Measurements from ENCODE around the gene NUDT9.
"Not testable (repeated sequence)": the region's sequence is repeated elsewhere in the genome, so short reads cannot be mapped to it uniquely, and the experiment has no call there.

The NUDT9 gene

GRCh38 chr4:87465739-87466366 lies 43.5 kb downstream of the NUDT9 start:
- DNase-seq: no peak

- DNase-seq: no peak
These were observed 47.0 kb downstream of the NUDT9 start for GRCh38 chr4:87469390-87469789.

DNA sequence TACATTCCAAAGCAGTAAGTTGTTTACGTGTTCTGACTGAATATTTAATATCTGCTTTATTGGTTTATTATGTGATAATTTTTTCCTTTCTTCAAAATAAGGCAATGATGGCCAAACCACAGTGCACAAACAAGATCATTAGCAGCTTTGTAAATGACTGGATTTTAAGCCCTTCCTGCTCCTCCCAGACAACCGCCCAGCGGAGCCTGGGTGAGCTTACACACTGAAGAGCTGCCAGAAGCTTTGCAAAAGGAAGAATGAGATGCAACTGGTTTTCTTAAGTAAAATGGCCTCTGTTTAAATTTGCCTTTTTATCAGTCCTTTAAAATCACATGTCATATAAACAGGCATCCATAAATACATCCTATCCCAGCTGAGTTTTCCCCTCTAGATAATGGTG lies 54.6 kb downstream of the NUDT9 start:
- no peak for DNase-seq

GRCh38 chr4:87478732-87479250 lies 56.4 kb downstream of the NUDT9 start:
- no peak for DNase-seq

DNA sequence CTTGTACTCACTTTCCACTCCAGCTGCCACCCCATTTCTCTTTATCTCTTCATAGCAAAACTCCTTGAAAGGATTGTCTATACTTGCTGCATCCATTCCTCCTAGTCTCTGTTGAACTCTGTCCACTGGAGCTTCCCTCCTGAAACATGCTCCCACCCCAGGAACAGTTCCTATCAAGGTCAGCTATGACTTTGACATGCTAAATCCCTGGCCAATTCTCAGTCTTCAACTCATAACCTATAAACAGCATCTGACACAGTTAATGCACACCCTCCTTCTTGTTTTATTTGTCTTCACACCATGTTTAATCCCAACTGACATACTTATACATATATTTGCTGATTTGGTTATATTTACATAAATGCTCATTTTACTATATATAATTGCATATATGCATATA lies 59.0 kb downstream of the NUDT9 start:
- DNase-seq: no peak

GRCh38 chr4:87483247-87483646 lies 60.9 kb downstream of the NUDT9 start:
- DNase-seq: not testable (repeated sequence)

- DNase-seq: not testable (repeated sequence)
These were observed 66.3 kb downstream of the NUDT9 start for GRCh38 chr4:87488666-87489065.

DNA sequence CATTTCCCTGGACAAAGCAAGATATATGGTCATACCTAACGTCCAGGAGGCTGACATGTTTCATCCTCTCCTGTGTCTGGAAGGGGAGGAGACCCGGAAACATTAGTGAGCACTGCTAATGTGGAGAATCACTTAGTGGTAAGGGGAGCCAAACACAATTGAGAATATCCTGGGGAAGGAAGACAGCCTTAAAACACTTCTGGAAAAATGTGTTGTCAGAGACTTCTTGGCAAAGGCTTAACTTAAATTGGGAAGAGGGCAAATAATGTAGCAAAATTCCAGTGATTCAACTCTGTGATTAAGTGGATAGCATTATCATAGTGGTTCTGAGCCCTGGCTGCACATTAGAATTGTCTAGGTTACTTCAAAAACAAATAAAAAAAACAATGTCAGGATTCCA lies 67.3 kb downstream of the NUDT9 start:
- DNase-seq: no peak

GRCh38 chr4:87490664-87491369 lies 68.4 kb downstream of the NUDT9 start:
- DNase-seq: no peak

DNA sequence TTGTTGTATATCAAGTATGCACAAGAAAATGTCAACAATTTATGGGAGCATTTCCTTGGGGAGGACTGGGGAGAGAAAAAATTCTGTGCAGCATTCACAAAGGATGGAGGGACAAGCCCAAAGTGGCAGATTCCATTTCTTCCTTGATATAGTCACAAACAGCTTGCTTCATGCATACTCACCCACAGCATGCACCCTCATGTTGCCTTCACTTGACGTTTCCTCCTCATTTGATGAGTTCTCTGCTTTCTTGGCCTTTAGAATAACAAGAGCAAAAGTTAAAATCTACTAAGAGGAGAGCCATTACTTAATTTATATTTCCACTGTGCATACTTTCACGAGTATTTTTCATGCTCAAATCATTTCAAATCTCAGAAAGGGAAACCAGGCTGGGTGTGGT lies 69.1 kb downstream of the NUDT9 start:
- DNase-seq: no peak

- not testable (repeated sequence) for DNase-seq
These were observed 69.5 kb downstream of the NUDT9 start for GRCh38 chr4:87491851-87492250.

GRCh38 chr4:87493115-87493514 lies 70.7 kb downstream of the NUDT9 start:
- no peak for DNase-seq

DNA sequence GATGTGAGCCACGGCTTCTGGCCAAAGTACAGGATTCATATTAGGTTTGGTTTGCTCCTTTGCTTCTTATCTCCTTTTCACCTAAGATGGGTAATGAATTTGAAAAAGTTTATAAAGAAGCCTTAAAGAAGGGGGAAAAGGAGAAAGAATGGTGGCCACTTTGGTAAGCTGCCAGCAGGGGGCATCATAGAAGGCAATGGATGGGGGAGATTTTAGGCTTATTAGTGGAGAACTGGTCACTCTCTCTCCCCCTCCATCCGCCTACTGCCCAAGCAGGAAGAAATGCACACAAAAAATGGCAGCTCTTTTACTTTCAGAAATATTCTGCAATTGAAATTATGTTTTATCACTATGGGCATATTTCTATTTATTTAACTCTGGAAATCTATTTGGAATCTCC lies 74.8 kb downstream of the NUDT9 start:
- DNase-seq: peak; percentile 34

DNA sequence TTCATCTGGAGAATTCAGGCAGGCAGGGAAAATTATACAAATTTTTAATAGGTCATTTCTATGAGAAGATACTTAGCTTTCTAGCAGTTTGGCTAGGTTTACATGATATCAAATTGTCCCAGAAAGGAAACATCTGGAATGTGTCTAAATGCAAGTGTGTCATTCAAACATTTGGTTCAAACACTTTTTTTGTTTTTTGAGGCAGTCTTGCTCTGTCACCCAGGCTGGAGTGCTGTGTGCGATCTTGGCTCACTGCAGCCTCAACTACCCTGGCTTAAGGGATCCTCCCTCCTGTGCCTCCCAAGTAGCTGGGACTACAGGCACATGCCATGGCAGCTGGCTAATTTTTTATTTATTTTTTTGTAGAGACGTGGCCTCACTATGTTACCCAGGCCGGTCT lies 75.2 kb downstream of the NUDT9 start:
- no peak for DNase-seq

GRCh38 chr4:87498446-87498900 lies 76.1 kb downstream of the NUDT9 start:
- no peak for DNase-seq

- DNase-seq: no peak
These were observed 77.2 kb downstream of the NUDT9 start for GRCh38 chr4:87499403-87500091.

DNA sequence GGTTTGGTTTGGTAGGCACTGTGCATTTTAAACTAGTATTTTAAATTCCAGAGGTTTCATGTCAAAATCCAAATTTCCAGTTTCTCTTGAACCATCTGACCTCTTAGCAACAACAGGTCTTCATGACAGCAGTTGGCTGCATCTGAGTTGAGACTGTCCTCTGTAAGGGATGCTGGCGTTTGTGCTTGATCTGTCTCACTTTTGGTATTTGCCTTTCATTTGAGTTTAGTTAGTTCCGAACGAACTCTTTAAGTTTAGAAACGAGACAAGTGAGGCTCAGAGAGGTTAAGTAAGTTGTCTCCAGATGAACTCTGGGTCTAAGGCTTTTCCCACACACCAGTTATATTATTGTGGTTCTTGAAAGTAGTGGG lies 77.7 kb downstream of the NUDT9 start:
- DNase-seq: no peak

GRCh38 chr4:87502580-87503238 lies 80.3 kb downstream of the NUDT9 start:
- no peak for DNase-seq

DNA sequence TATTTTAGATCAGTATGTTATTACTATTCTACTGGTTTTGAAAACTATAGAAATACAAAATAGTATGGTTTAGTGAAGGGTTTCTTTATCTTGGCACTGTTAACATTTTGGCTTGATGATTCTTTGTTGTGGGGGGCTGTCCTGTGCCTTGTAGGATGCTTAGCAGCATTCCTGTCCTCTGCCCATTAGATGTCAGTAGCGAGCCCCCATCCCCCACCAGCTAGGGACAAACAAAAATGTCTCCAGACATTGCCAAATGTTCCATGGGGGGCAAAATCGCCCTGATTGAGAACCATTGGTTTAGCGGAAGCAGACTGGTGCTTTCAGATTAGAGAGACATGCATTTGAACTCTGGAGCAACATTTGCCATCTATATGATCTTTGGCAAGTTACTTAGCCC lies 83.5 kb downstream of the NUDT9 start:
- no peak for DNase-seq

DNA sequence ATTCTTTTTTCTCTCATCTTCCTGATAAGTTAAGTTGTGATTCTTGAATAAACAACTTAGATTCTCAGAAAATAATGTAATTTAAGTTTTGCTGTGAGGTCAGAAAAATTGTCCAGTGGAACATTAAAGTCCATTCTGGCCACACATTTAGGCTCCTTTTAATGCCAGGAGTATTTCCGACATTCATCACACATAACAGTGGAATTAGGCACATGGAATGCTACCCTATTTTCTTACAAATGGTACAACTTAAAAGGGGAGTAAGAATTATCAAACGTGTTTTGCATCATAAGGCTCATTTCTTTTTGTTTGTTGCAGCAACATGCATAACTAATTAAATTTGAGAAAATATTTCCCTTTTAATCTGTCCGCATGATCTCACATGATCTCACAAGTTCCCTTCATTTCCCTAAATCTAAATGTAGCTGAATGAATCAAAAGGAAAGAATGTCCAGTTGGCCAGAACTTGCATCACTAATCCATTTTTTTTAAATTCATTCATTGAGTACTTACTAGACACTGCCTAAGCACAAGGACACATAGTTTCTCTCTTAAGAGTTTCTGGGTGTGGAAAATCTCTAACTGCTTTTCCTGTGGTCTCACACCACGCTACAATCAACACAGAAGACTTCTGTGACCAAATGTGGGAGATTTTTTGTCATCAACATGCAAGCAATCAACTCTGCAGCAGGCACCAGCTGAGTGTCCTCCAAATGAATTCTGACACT lies 84.8 kb downstream of the NUDT9 start:
- no peak for DNase-seq

All from activated CD4-positive, CD25-positive, alpha-beta regulatory T cell treated with anti-CD3 and anti-CD28 coated beads, Interleukin-2, amount 50 U/mL, for 72 hours (primary cell).